Measurements from ENCODE around the gene PEAR1. TPM values are rescaled to one million over a fixed set of nuclear protein-coding genes. Genes with fewer than 3 reads are reported as not detected.

PEAR1 gene
- total and polyA plus RNA-seq, 2 of the 8 experiments (the other 6 are each of a cell fraction or from before 2014, with no cell fraction given) = 0.63 to 0.71 TPM

- CTCF ChIA-PET (ENCODE audit: partially characterized antibody) = interaction anchor here (1.1 to 31.4 kb wide), 9 partner anchors 10 to 256 kb away, joined by 3 to 719 read pairs (median 7); partner anchors contain the start of genes INSRR, LRRC71, NTRK1 and PEAR1
- Histone ChIP-seq H4K8ac (ENCODE audit: extremely low read depth, insufficient read depth, low read length) (no peak overlapping the region), H3K4me2 (ENCODE audit: insufficient read depth in 1 of 2, low read depth in 2 of 2, low read length in 2 of 2) (no peak overlapping the region), H3K79me1 (ENCODE audit: low read depth, low read length) (no peaks in the 10 kb centered on the region), H3K18ac (ENCODE audit: extremely low read depth, low read length) (no peak overlapping the region), H2BK5ac (ENCODE audit: low read depth, low read length) (no peak overlapping the region), H3K9ac (replicated peaks in 1 of 4; ENCODE audit: extremely low read depth in 1 of 4, low read depth in 3 of 4, low read length in 3 of 4) (no peak overlapping the region), H3K4me3 (ENCODE audit: extremely low read depth in 1 of 4, insufficient read depth in 2 of 4, low read depth in 3 of 4, low read length in 4 of 4) (no peak overlapping the region), H3K27me3 (replicated peaks in 1 of 4; ENCODE audit: control insufficient read depth in 3 of 4, extremely low read depth in 1 of 4, insufficient read depth in 3 of 4, low read length in 3 of 4) (peaks cover 0 to 38% (median 26%) of the 10 kb centered on the region in 4 experiments; a peak in 6 of 7 replicates), H3K14ac (ENCODE audit: insufficient read length) (no peak overlapping the region), H2BK15ac (ENCODE audit: low read length) (no peak overlapping the region), H3K23me2 (ENCODE audit: low read depth, low read length) (peaks cover 2% of the 10 kb centered on the region; the same call in 1 of the 2 replicates), H2BK20ac (ENCODE audit: low read length) (no peak overlapping the region), H2AFZ (ENCODE audit: low read length) (no peak overlapping the region), H3K4ac (replicated peaks; ENCODE audit: insufficient read length, low read depth, low read length) (no peak overlapping the region), H3K79me2 (ENCODE audit: control insufficient read depth in 1 of 2, insufficient read depth in 2 of 2, low read length in 2 of 2) (no peaks in the 10 kb centered on the region), H4K91ac (replicated peaks; ENCODE audit: insufficient read length, low read length) (no peak overlapping the region), H2BK120ac (replicated peaks; ENCODE audit: low read depth, low read length) (no peak overlapping the region), H4K20me1 (replicated peaks in 1 of 2; ENCODE audit: control insufficient read depth in 1 of 2, insufficient read depth in 2 of 2, low read length in 2 of 2) (peaks cover 0 to 3% of the 10 kb centered on the region in 2 experiments), H4K5ac (ENCODE audit: insufficient read length, low read depth, low read length) (no peak overlapping the region), H3K56ac (replicated peaks; ENCODE audit: insufficient read length, low read depth, low read length) (no peak overlapping the region), H3K4me1 (replicated peaks in 1 of 4; ENCODE audit: control insufficient read depth in 3 of 4, insufficient read depth in 4 of 4, low read length in 3 of 4) (peaks cover 3 to 15% (median 6%) of the 10 kb centered on the region in 4 experiments), H2BK12ac (ENCODE audit: low read depth, low read length) (no peak overlapping the region), H3K27ac (ENCODE audit: low read depth, low read length) (no peak overlapping the region), H2AK5ac (ENCODE audit: low read depth, low read length) (no peak overlapping the region), H3K36me3 (ENCODE audit: control insufficient read depth in 2 of 4, insufficient read depth in 4 of 4, low read length in 3 of 4) (no peaks in the 10 kb centered on the region), H3K23ac (ENCODE audit: insufficient read length) (no peak overlapping the region), H3K9me3 (ENCODE audit: insufficient read depth in 2 of 2, low read depth in 1 of 2, low read length in 1 of 2) (no peaks in the 10 kb centered on the region)
- FAIRE-seq (no peak), DNase-seq (ENCODE audit: low read depth in 1 of 2, low spot score in 2 of 2) (no peak)
- WGBS, 2 experiments (ENCODE audit: extremely low coverage in 1 of 2, insufficient coverage in 1 of 2, insufficient read length in 1 of 2, insufficient replicate concordance in 2 of 2, low coverage in 1 of 2, low lambda C conversion rate in 2 of 2, missing lambda C conversion rate in 1 of 2) = 88% methylated on average over 21 of the region's 21 CpGs; no CpG with 5 or more reads in 1 of the 2 experiments
- POLR2A ChIA-PET (ENCODE audit: partially characterized antibody) = interaction anchor here (1.7 kb wide), 1 partner anchor 10 kb away, joined by 5 read pairs; no protein-coding TSS in a partner anchor
- TF ChIP-seq USF2 (IDR thresholded peaks at IDR 0.05; ENCODE audit: low read length) = no peak
- no peak for TF ChIP-seq TCF12 (IDR thresholded peaks at IDR 0.05; ENCODE audit: low read depth, low read length)
- no peak for TF ChIP-seq SP1 (IDR thresholded peaks at IDR 0.05; ENCODE audit: low read depth, low read length)
- TF ChIP-seq SIRT6 (IDR thresholded peaks at IDR 0.05; ENCODE audit: low read length) = no peak
- TF ChIP-seq E2F6 (IDR thresholded peaks at IDR 0.05) = no peak
- no peak for TF ChIP-seq CTCF (IDR thresholded peaks at IDR 0.05; ENCODE audit: control extremely low read depth in 1 of 3, insufficient read depth in 1 of 3, low read depth in 1 of 3, low read length in 3 of 3)
- TF ChIP-seq KDM4A (IDR thresholded peaks at IDR 0.05; ENCODE audit: low read depth, low read length, severe bottlenecking) = no peak
- no peak for TF ChIP-seq CBX5 (IDR thresholded peaks at IDR 0.05; ENCODE audit: low read depth, low read length)
- no peak for TF ChIP-seq JUN (IDR thresholded peaks at IDR 0.05; ENCODE audit: low read depth, low read length)
- no peak for TF ChIP-seq BACH1 (IDR thresholded peaks at IDR 0.05; ENCODE audit: low read length)
Measured at GRCh38 chr1:156879876-156880275, 13.6 kb upstream of the PEAR1 start.
